Measurements from ENCODE around the gene COL17A1. TPM values are rescaled to one million over a fixed set of nuclear protein-coding genes. Genes with fewer than 3 reads are reported as not detected.

COL17A1 gene
- total and polyA plus RNA-seq, 2 experiments from 2014 or later = 1.1 to 1.3 TPM

GRCh38 chr10:104045151-104046089 is 40.3 kb downstream of the COL17A1 start:
- no peak overlapping the region; the same call in 1 of the 2 replicates for H3K27ac Mint-ChIP-seq
- H3K36me3 Mint-ChIP-seq (ENCODE audit: low read depth) = no peaks in the 10 kb centered on the region
- Histone ChIP-seq H3K4me2 (0 out of 2 replicates have a peak overlapping the region, but pooled peaks have one; percentile 2), H4K20me1 (replicated peaks; ENCODE audit: insufficient read depth) (no peaks in the 10 kb centered on the region), H3K79me2 (replicated peaks; ENCODE audit: insufficient read depth) (no peaks in the 10 kb centered on the region), H3K4me3 (no peak overlapping the region), H3F3A (replicated peaks; ENCODE audit: low read depth) (no peaks in the 10 kb centered on the region), H3K9me2 (ENCODE audit: insufficient read depth) (no peaks in the 10 kb centered on the region), H3K27ac (ENCODE audit: low read depth) (no peak overlapping the region), H3K27me3 (ENCODE audit: insufficient read depth) (no peaks in the 10 kb centered on the region), H2AFZ (peak overlapping the region; percentile 81), H3K36me3 (ENCODE audit: insufficient read depth) (no peaks in the 10 kb centered on the region), H3K4me1 (ENCODE audit: insufficient read depth) (no peaks in the 10 kb centered on the region; the same call in 1 of the 2 replicates)
- ATAC-seq (peak; percentile 99), DNase-seq (ENCODE audit: low spot score) (peak; percentile 88)
- TF ChIP-seq ZNF331 (CRISPR knock-in tag; IDR thresholded peaks at IDR 0.05; ENCODE audit: low read depth) (no peak), CTCF (conservative IDR thresholded peaks at IDR 0.05; ENCODE audit: low read depth in 2 of 2) (peak; percentile 73 to 91)
- no peak overlapping the region for H3K4me3 Mint-ChIP-seq
- H3K9me3 Mint-ChIP-seq = no peaks in the 10 kb centered on the region; the same call in 2 of the 3 replicates
- H3K4me1 Mint-ChIP-seq = peaks cover 8% of the 10 kb centered on the region; the same call in 1 of the 3 replicates
- peaks cover 11% of the 10 kb centered on the region for H3K27me3 Mint-ChIP-seq (ENCODE audit: insufficient read depth, low read depth, poor library complexity)

- no peak for DNase-seq (ENCODE audit: low spot score)
- ATAC-seq = no peak
- no peaks in the 10 kb centered on the region; the same call in 2 of the 3 replicates for H3K9me3 Mint-ChIP-seq
Observed at GRCh38 chr10:104043854-104044253, 41.8 kb downstream of the COL17A1 start.

More at GRCh38 chr10:104043854-104044253, 41.8 kb downstream of the COL17A1 start:
- H4K20me1 ChIP-seq (replicated peaks; ENCODE audit: insufficient read depth) = no peaks in the 10 kb centered on the region
- no peaks in the 10 kb centered on the region for H3K79me2 ChIP-seq (replicated peaks; ENCODE audit: insufficient read depth)
- H3K4me1 ChIP-seq (ENCODE audit: insufficient read depth) = no peaks in the 10 kb centered on the region; the same call in 1 of the 2 replicates
- no peak overlapping the region for H3K4me3 ChIP-seq
- no peak overlapping the region for H3K4me2 ChIP-seq
- H3K27ac ChIP-seq (ENCODE audit: low read depth) = no peak overlapping the region
- H3K4me3 Mint-ChIP-seq = no peak overlapping the region
- no peaks in the 10 kb centered on the region for H3K27me3 ChIP-seq (ENCODE audit: insufficient read depth)
- no peak overlapping the region for H3K27ac Mint-ChIP-seq
- H3K36me3 Mint-ChIP-seq (ENCODE audit: low read depth) = no peaks in the 10 kb centered on the region; the same call in 2 of the 3 replicates
- H3K9me2 ChIP-seq (ENCODE audit: insufficient read depth) = no peaks in the 10 kb centered on the region
- no peaks in the 10 kb centered on the region for H3F3A ChIP-seq (replicated peaks; ENCODE audit: low read depth)
- no peak for TF ChIP-seq REST (IDR thresholded peaks at IDR 0.05; ENCODE audit: unreplicated experiment)
- no peak overlapping the region for H2AFZ ChIP-seq
- peaks cover 8% of the 10 kb centered on the region; the same call in 1 of the 3 replicates for H3K4me1 Mint-ChIP-seq
- peaks cover 16% of the 10 kb centered on the region for H3K27me3 Mint-ChIP-seq (ENCODE audit: insufficient read depth, low read depth, poor library complexity)
- no peaks in the 10 kb centered on the region for H3K36me3 ChIP-seq (ENCODE audit: insufficient read depth)
